HS-5 (cell line): ENCODE measurements around the gene P3R3URF.

Experiments
- DNase-seq: peaks from one replicate; pipeline ENCODE4 v3.0.0-alpha.2; 2012; ENCODE audit warnings: low read depth

P3R3URF gene

DNA sequence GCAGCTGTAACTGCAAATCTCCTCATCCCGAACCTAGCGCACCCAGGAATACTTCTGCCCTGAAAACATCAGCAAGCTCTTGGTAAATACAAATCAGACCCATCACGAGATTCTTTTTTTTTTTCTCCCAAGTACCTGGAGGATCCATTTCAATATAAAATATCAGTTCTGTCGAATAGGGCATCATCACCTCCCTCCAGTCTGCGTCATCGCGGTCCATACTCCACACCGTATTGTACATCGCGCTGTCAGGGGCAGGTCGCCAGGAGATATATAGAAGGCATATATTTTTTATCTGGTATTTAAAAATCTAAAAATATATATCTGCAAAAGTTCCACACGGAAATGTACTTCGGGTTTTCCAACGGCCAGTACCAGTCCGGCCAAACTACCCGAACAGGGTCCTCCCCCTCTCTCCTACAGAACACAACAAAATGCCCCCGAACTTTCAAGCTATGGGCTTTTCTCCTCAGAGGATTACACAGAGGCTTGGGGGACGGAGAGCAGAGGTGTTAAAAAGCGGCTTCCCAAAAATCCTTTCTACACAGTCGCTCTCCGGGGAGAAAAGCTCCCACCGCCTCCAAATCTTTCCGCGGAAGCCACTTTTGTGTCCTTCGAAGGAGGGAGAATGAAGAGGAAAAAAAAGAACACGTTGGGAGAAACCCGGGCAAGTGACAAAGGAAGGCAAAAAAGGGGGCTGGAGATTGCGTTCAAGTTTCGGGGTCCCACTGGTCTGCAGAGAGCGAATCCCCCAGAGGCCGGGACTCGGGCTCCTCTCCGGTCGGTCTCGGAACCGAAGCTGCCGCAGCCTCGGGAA is 44.4 kb downstream of the P3R3URF start:
- DNase-seq: no peak

- no peak for DNase-seq
These were observed 45.2 kb downstream of the P3R3URF start for GRCh38 chr1:46131093-46131492.

GRCh38 chr1:46130606-46131005 is 45.7 kb downstream of the P3R3URF start:
- DNase-seq: no peak

DNA sequence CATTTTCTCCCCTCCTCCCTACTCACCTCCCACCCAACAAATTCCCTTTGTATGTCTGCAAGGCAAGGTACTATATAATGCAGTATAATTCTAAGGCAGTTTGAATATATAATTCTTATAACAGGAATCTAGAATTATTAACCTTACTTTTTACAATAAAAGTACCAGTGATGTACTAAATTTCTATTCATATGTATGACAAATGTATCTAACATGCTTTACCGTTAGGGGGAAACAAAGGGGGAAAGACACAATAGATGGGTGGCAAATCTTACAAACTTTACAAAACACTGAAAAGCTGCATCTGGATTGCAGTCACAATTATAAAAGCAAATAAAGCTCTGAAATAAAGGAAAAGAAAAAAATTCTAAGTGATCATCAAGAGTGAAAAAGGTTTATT is 46.2 kb downstream of the P3R3URF start:
- DNase-seq: no peak

DNA sequence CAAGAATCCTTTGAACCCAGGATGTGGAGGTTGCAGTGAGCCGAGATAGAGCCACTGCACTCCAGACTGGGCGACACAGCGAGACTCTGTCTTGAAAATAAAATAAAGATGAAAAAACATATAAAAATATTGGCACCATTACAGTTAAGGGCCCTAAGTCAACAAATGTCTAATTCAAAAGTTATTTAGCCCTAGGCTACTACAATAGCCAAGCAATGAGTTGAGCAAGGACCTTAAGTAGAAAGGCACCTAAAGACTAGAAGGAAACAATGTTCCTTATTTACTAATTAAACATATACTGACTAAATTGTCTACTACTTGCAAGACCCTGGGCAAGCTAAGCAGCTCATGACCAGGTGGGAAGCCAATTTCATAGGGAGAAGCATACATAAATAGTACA is 47.9 kb downstream of the P3R3URF start:
- DNase-seq: no peak
